ENCODE measurements around the gene CEP131. TPM values are rescaled to one million over a fixed set of nuclear protein-coding genes. Genes with fewer than 3 reads are reported as not detected.

Gene CEP131
- total RNA-seq, 1 donor from 2014 or later, result 6.1 TPM

DNA sequence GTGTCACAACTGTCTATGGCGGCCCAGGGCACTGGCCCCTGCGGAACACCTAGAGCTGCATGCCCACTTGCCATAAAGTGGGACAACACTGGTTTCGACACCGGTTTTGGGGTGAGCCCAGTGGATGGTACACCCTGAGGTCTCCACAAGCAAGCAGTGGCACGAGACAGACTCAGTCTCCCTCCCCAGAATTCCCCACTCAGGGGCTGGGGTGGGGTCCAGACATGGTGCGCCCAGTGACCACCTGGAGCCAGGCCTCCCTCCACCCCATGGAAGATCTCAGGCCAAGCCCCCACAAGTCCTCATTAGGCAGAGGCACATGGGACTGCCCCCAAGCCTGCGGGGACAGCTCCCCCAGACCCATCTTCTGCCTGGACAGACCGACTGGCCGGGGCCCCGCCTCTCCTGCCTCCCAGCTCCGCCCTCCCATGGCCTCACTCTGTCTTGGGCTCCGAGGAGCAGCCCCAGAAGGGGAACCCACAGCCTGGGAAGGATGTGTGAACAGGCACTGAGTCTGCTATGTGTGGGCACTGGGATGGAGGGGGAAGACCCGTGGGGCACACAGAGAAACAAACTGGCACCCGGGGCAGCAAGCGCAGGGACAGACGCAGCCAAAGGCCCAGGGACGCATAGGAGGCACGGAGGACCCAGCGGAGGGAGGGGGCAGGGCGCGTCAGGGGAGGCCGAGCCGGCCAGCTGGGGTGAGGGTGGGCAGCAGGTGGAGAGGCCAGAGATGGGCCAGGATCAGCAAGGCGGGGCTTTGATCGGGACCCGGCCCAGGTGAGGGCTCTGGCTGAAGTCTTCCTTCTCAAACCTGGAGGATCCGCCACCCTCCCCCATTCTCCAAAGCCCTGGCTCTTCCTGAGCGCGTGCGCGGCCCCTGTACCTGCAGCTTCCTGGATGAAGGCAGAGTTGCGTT, 13.3 kb upstream of the CEP131 start:
- TF ChIP-seq POLR2AphosphoS5 (IDR thresholded peaks at IDR 0.05; ENCODE audit: insufficient read depth in 1 of 2, low read depth in 1 of 2), result no peak
- TF ChIP-seq, protein P1, sequence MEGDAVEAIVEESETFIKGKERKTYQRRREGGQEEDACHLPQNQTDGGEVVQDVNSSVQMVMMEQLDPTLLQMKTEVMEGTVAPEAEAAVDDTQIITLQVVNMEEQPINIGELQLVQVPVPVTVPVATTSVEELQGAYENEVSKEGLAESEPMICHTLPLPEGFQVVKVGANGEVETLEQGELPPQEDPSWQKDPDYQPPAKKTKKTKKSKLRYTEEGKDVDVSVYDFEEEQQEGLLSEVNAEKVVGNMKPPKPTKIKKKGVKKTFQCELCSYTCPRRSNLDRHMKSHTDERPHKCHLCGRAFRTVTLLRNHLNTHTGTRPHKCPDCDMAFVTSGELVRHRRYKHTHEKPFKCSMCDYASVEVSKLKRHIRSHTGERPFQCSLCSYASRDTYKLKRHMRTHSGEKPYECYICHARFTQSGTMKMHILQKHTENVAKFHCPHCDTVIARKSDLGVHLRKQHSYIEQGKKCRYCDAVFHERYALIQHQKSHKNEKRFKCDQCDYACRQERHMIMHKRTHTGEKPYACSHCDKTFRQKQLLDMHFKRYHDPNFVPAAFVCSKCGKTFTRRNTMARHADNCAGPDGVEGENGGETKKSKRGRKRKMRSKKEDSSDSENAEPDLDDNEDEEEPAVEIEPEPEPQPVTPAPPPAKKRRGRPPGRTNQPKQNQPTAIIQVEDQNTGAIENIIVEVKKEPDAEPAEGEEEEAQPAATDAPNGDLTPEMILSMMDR (IDR thresholded peaks at IDR 0.05), result no peak
- TF ChIP-seq POLR2A (IDR thresholded peaks at IDR 0.05), result no peak
- DNase-seq (ENCODE audit: extremely low spot score in 2 of 2), result no peak
- H3K9me3 ChIP-seq, result no peaks in the 10 kb centered on the region
- no peak overlapping the region for H3K27ac ChIP-seq
- intact Hi-C loops (cut with DNase I), result no loop called here
- no peaks in the 10 kb centered on the region for H3K27me3 ChIP-seq
- no peak overlapping the region for H3K4me3 ChIP-seq
- peaks cover 0 to 15% of the 10 kb centered on the region in 2 donors for H3K36me3 ChIP-seq
- H3K4me1 ChIP-seq, result peaks cover 44% of the 10 kb centered on the region

DNA sequence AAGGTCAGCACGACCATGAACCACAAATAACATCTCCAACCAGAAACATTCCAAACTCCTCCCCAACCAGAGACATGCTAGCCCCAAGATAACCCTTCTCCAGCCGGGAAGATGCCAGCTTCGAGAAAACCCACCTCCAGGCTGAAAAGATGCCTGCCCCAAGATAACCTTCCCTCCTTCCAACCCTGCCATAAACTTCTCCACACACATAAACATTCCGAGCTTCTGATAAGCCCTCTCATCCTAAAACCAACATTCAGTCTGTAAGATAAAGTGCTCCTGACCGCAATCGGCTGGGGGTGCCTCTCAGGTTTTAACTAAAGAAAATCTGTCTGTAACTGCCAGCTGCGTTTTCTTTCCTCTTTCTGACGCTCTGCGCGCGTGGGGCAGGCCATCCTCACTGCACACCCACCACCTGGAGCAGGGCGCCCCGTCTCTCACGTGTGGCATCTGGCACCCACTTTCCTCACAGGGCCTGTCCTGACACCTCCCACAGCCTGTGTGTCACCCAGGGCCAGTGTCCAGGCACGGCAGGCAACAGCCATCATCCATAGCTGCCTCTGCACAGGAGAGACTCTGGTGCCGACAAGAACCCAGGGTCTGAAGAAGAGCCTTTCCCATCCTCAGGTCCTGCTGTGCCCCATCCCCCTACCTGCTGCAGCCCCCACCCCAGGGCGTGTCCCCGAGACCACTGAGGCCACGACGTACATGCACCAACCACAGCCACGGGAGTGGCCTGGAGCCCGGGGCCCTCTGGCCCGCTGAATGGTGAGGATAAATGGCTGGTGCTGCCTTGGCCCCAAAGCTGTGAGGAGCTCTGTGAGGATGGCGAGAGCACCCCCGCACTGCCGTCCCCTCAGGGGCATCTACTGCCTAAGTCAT, 12.4 kb upstream of the CEP131 start:
- no peaks in the 10 kb centered on the region for H3K9me3 ChIP-seq
- H3K4me3 ChIP-seq, result no peak overlapping the region
- peaks cover 0 to 24% of the 10 kb centered on the region in 2 donors for H3K36me3 ChIP-seq
- no peak for DNase-seq (ENCODE audit: extremely low spot score in 2 of 2)
- intact Hi-C loops (cut with DNase I), result no loop called here
- peaks cover 35% of the 10 kb centered on the region for H3K4me1 ChIP-seq
- no peak overlapping the region for H3K27ac ChIP-seq
- no peaks in the 10 kb centered on the region for H3K27me3 ChIP-seq
- TF ChIP-seq POLR2AphosphoS5 (IDR thresholded peaks at IDR 0.05; ENCODE audit: insufficient read depth in 1 of 2, low read depth in 1 of 2), result no peak
- TF ChIP-seq, protein P1 (IDR thresholded peaks at IDR 0.05), result no peak
- no peak for TF ChIP-seq POLR2A (IDR thresholded peaks at IDR 0.05)

DNA sequence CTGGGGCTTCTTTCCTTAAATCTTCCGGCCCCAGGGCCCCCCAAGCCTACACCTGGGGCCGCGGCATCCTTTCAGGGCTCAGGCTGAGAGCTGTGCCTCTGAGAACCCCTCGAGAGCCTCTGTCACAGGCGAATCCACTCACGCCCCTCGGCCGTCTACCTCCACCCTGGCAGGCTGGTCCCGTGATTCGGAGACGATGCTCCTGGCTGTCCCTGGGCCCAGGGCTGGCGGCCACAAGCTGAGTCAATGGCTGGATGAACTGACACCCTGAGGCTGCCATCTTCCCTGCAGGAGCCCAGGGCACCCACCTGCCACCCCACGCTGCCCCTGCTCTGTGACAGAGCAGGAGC, 11.7 kb upstream of the CEP131 start:
- H3K4me1 ChIP-seq, result peaks cover 28% of the 10 kb centered on the region
- H3K36me3 ChIP-seq, result peaks cover 0 to 31% of the 10 kb centered on the region in 2 donors
- no peak for DNase-seq (ENCODE audit: extremely low spot score in 2 of 2)
- no peak overlapping the region for H3K4me3 ChIP-seq
- H3K9me3 ChIP-seq, result no peaks in the 10 kb centered on the region
- H3K27me3 ChIP-seq, result no peaks in the 10 kb centered on the region
- intact Hi-C loops (cut with DNase I), result no loop called here
- no peak for TF ChIP-seq POLR2AphosphoS5 (IDR thresholded peaks at IDR 0.05; ENCODE audit: insufficient read depth in 1 of 2, low read depth in 1 of 2)
- TF ChIP-seq POLR2A (IDR thresholded peaks at IDR 0.05), result no peak
- TF ChIP-seq, protein P1 (IDR thresholded peaks at IDR 0.05), result no peak
- no peak overlapping the region for H3K27ac ChIP-seq

DNA sequence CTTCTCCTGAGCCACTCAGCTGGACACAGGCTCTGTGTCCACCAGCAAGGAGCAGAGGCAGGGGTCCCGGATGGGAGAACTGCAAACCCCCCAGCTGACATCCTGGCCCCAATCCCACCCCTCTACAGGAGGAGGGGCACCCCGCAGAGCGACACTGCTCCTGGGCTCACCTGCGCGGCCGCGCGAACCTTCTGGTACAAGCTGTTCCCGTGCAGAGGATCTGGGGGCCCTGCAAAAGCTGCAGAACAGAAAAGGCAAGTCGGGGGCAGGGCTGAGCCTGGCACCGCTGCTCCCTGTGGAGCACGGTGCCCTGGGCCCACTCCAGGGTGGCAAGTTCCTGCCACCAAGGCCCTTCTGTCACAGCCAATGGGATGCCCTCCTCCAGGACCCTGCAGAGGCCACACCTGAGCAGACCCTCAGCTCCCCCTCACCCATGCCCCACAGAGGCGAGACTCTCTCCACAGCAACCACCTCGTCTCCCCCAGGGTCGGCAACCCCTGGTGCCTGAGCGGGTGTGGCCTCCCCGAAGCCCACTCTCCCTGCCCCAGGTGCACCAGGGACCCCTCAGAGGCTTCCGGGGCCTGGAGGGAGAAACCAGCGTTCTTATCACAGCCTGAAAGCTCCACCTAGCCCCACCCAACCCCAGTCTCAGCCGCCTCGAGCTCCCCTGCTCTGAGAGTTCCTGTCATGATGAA, 11.2 kb upstream of the CEP131 start:
- H3K27me3 ChIP-seq, result no peaks in the 10 kb centered on the region
- peaks cover 0 to 35% of the 10 kb centered on the region in 2 donors for H3K36me3 ChIP-seq
- no peak for DNase-seq (ENCODE audit: extremely low spot score in 2 of 2)
- peaks cover 27% of the 10 kb centered on the region for H3K4me1 ChIP-seq
- TF ChIP-seq POLR2AphosphoS5 (IDR thresholded peaks at IDR 0.05; ENCODE audit: insufficient read depth in 1 of 2, low read depth in 1 of 2) (no peak), POLR2A (IDR thresholded peaks at IDR 0.05) (no peak)
- TF ChIP-seq, protein P1 (IDR thresholded peaks at IDR 0.05), result no peak
- intact Hi-C loops (cut with DNase I), result no loop called here
- H3K4me3 ChIP-seq, result no peak overlapping the region
- no peak overlapping the region for H3K27ac ChIP-seq
- H3K9me3 ChIP-seq, result no peaks in the 10 kb centered on the region

Measured in vagina (tissue), 2 donors.